ENCODE results near the gene GAL3ST2.
"Not testable (repeated sequence)": the region's sequence is repeated elsewhere in the genome, so short reads cannot be mapped to it uniquely, and the experiment has no call there.

The GAL3ST2 gene

GRCh38 chr2:241769819-241770184, 6.8 kb upstream of the GAL3ST2 start:
- DNase-seq: no peak

GRCh38 chr2:241770185-241770935, 6.3 kb upstream of the GAL3ST2 start:
- DNase-seq: no peak

- no peak for DNase-seq
Observed at GRCh38 chr2:241770936-241771285, 5.7 kb upstream of the GAL3ST2 start.

GRCh38 chr2:241771286-241772062, 5.1 kb upstream of the GAL3ST2 start:
- no peak for DNase-seq

GRCh38 chr2:241772063-241772499, 4.5 kb upstream of the GAL3ST2 start:
- DNase-seq: no peak

GRCh38 chr2:241773511-241774418, 2.9 kb upstream of the GAL3ST2 start:
- DNase-seq: no peak

GRCh38 chr2:241774419-241775222, 2.0 kb upstream of the GAL3ST2 start:
- peak; percentile 82 for DNase-seq

- DNase-seq: peak; percentile 87
Observed at GRCh38 chr2:241775223-241776177, 1.1 kb upstream of the GAL3ST2 start.

GRCh38 chr2:241777170-241777685, 606 bp downstream of the GAL3ST2 start:
- no peak for DNase-seq

GRCh38 chr2:241777686-241778627, 1.3 kb downstream of the GAL3ST2 start:
- DNase-seq: peak; percentile 4

GRCh38 chr2:241780939-241781569, 4.4 kb downstream of the GAL3ST2 start:
- no peak for DNase-seq

- not testable (repeated sequence) for DNase-seq
Observed at GRCh38 chr2:241782053-241782452, 5.4 kb downstream of the GAL3ST2 start.

GRCh38 chr2:241788135-241788534, 11.5 kb downstream of the GAL3ST2 start:
- DNase-seq: no peak

GRCh38 chr2:241788572-241788971, 11.9 kb downstream of the GAL3ST2 start:
- no peak for DNase-seq

GRCh38 chr2:241791385-241791784, 14.8 kb downstream of the GAL3ST2 start:
- peak; percentile 69 for DNase-seq

GRCh38 chr2:241793385-241793784, 16.8 kb downstream of the GAL3ST2 start:
- DNase-seq: no peak

- DNase-seq: no peak
Observed at GRCh38 chr2:241794250-241794823, 17.7 kb downstream of the GAL3ST2 start.
